Mesendoderm (in vitro differentiated cells): ENCODE results near the gene HABP4.

Experiments used
- DNase-seq: peaks from one replicate; pipeline ENCODE4 v3.0.0; 2013
- H2AK5ac ChIP-seq: 2 replicates; pipeline ENCODE4 v1.6.1; 2013; ENCODE audit warnings: low read length, inconsistent platforms
- H2BK120ac ChIP-seq: 2 replicates; pipeline ENCODE4 v1.6.1; 2013; ENCODE audit warnings: low read depth, mild to moderate bottlenecking, low read length, moderate library complexity, mixed read lengths
- H2BK15ac ChIP-seq: replicated peaks from 2 replicates; pipeline ENCODE4 v1.6.1; 2013; ENCODE audit warnings: low read depth, mild to moderate bottlenecking, moderate library complexity
- H2BK5ac ChIP-seq: 2 replicates; pipeline ENCODE4 v1.6.1; 2013; ENCODE audit warnings: low read length, inconsistent platforms
- H3K18ac ChIP-seq: 2 replicates; pipeline ENCODE4 v1.6.1; 2013; ENCODE audit warnings: mild to moderate bottlenecking, low read length, mixed read lengths
- H3K23ac ChIP-seq: one replicate; pipeline ENCODE4 v1.6.1; 2013; ENCODE audit warnings: low read length
- H3K27ac ChIP-seq: 2 replicates; pipeline ENCODE4 v1.5.1; 2013; ENCODE audit warnings: low read depth, mild to moderate bottlenecking, inconsistent platforms, low read length, moderate library complexity
- H3K27me3 ChIP-seq: 2 replicates; pipeline ENCODE4 v1.6.1; 2013; ENCODE audit warnings: low read length, control low read depth, mild to moderate bottlenecking, inconsistent platforms; ENCODE audit not compliant: insufficient read depth, poor library complexity
- H3K36me3 ChIP-seq: 2 replicates; pipeline ENCODE4 v1.6.1; 2013; ENCODE audit warnings: low read length, inconsistent platforms; ENCODE audit not compliant: control insufficient read depth, insufficient read depth
- H3K4ac ChIP-seq: one replicate; pipeline ENCODE4 v1.6.1; 2013; ENCODE audit warnings: low read depth, mild to moderate bottlenecking, low read length, moderate library complexity
- H3K4me1 ChIP-seq: 2 replicates; pipeline ENCODE4 v1.6.1; 2013; ENCODE audit warnings: low read depth, low read length, inconsistent platforms; ENCODE audit not compliant: control insufficient read depth
- H3K4me2 ChIP-seq: 2 replicates; pipeline ENCODE4 v1.6.1; 2013; ENCODE audit warnings: low read length
- H3K4me3 ChIP-seq: 2 replicates; pipeline ENCODE4 v1.5.1; 2013; ENCODE audit warnings: mild to moderate bottlenecking, low read length
- H3K56ac ChIP-seq: one replicate; pipeline ENCODE4 v1.6.1; 2013; ENCODE audit warnings: low read length
- H3K79me1 ChIP-seq: 2 replicates; pipeline ENCODE4 v1.6.1; 2013; ENCODE audit warnings: low read length, inconsistent platforms
- H3K79me2 ChIP-seq: 2 replicates; pipeline ENCODE4 v1.6.1; 2013; ENCODE audit warnings: mild to moderate bottlenecking, low read length; ENCODE audit not compliant: control insufficient read depth, insufficient read depth
- H3K9ac ChIP-seq: 2 replicates; pipeline ENCODE4 v1.6.1; 2013; ENCODE audit warnings: low read length, inconsistent platforms
- H4K5ac ChIP-seq: one replicate; pipeline ENCODE4 v1.6.1; 2013; ENCODE audit warnings: low read length
- H4K8ac ChIP-seq: one replicate; pipeline ENCODE4 v1.6.1; 2013; ENCODE audit warnings: low read depth, mild to moderate bottlenecking, control low read depth, low read length, moderate library complexity
- WGBS: extraction: QIAGEN DNeasy Blood & Tissue Kit; methylation state at CpG from one replicate; pipeline ENCODE4 v1.1.7; 2013; ENCODE audit warnings: low lambda C conversion rate, missing lambda C conversion rate; ENCODE audit not compliant: insufficient coverage; ENCODE audit errors: extremely low coverage; 5-methylcytosine and 5-hydroxymethylcytosine counted together

The HABP4 gene

DNA sequence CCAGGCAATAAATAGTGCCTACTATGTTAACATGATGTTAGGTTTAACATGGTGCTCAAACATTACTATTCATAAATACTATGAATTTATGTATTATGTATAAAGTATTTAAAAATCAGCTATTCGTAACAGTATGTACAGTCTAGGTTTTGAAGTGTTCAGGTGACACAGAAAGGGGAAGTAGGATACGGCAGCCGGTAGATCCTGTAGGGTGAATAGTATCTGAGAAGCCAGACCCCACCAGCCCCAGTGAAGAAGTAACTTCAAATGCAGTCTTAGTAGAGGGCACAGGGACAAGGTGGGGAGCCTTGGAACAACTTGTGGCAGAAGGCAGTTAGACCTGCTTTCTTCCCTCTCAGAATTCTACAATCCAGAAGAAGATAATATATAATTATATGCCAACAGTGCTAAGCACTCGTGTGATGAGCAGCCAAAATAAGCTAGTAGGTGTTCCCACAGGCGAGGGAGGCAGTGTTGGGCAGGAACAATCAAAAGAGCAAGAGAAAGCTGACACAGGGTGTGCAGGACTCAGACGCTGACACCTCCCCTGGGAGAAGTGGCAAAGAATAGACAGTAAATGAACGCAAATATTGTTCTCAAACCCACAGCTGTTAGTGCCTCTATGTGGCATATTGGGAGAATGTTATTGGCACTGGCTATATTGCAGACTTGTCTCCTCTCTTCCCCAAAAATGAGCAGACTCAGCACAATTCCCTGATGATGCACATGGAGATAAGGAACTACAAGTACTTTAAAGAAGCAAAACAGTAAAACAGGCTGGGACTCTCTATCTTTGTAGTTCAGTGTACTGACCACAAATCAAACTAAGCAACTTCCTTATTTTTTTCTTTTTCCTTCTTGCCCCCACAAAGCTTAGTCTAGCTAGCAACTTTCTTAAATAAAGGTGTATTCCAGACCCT, 36.4 kb upstream of the HABP4 start:
- Histone ChIP-seq H3K79me1 (peaks cover 9% of the 10 kb centered on the region), H2BK15ac (no peak overlapping the region), H2AK5ac (no peak overlapping the region), H4K8ac (no peak overlapping the region), H3K36me3 (peaks cover 2% of the 10 kb centered on the region), H3K56ac (no peak overlapping the region), H2BK5ac (no peak overlapping the region), H3K4me2 (no peak overlapping the region), H3K9ac (no peak overlapping the region), H3K4me3 (no peak overlapping the region), H3K23ac (no peak overlapping the region), H3K27me3 (no peaks in the 10 kb centered on the region), H2BK120ac (no peak overlapping the region), H3K79me2 (peaks cover 55% of the 10 kb centered on the region), H3K4me1 (no peaks in the 10 kb centered on the region), H3K18ac (no peak overlapping the region), H3K27ac (no peak overlapping the region), H4K5ac (no peak overlapping the region), H3K4ac (no peak overlapping the region)
- DNase-seq: no peak
- no CpG with 5 or more reads among the region's 7 CpGs for WGBS

DNA sequence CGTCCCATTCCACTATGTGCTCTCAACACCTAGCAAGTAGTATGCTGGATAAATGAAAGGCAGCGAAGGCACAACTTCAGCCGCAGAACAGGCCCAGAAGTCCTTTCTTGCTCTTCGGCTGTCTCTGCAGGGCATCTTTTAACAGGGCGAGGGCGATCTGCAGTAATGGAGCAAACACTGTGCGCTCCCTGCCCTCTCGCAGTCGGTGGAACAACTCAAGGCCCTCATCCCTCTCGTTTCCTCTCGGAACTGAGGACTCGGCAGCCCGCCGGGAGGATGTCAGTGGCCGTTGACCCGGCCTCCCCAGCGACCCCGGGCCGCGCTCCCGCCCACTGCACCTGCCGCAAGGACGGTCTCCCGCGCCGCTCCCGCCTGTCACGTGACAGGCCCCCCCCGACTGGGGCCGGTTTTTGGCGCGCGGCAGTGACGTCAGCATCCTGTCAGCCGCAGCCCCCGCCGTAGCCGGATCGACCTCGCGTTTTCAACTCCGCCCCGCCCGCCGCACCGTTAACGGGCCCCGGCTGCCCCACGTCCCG, 32.9 kb upstream of the HABP4 start:
- H3K4me2 ChIP-seq: peak overlapping the region; percentile 70
- H3K9ac ChIP-seq: peak overlapping the region; percentile 77
- peak overlapping the region; percentile 42 for H3K18ac ChIP-seq
- H3K56ac ChIP-seq: peak overlapping the region; percentile 51
- H3K4ac ChIP-seq: no peak overlapping the region
- no peak overlapping the region for H3K27ac ChIP-seq
- H3K79me2 ChIP-seq: peaks cover 36% of the 10 kb centered on the region
- no peak overlapping the region for H4K5ac ChIP-seq
- H3K36me3 ChIP-seq: no peaks in the 10 kb centered on the region
- no peak overlapping the region for H2BK120ac ChIP-seq
- no peak overlapping the region for H2AK5ac ChIP-seq
- no peak overlapping the region for H4K8ac ChIP-seq
- no peak overlapping the region for H3K23ac ChIP-seq
- no peaks in the 10 kb centered on the region for H3K4me1 ChIP-seq
- peak overlapping the region; percentile 90 for H3K4me3 ChIP-seq
- no peak overlapping the region for H2BK5ac ChIP-seq
- WGBS: no CpG with 5 or more reads among the region's 50 CpGs
- peaks cover 3% of the 10 kb centered on the region for H3K79me1 ChIP-seq
- H3K27me3 ChIP-seq: no peaks in the 10 kb centered on the region
- peak; percentile 90 for DNase-seq
- no peak overlapping the region for H2BK15ac ChIP-seq

DNA sequence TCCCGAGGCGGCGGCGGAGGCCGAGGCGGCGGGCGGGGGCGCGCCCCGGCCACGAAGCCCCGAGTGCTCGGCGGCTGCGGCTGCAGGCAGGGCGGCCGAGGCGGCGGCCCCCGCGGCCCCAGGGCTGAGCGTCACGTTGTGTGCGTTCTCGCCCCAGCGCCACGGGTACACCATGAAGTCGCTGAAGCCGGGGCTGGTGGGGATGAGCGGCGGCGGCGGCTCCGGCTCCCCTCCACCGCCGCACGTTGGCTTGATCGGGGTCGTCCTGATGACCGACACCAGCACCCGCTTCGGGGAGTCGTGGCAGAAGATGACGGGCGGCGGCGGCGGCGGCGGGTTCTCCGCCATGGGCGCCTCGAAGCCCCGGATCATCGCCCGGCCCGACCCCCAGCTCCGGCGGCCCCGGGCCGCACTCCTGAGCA, 32.3 kb upstream of the HABP4 start:
- Histone ChIP-seq H3K18ac (peak overlapping the region; percentile 42), H3K27me3 (no peaks in the 10 kb centered on the region), H4K8ac (no peak overlapping the region), H3K9ac (peak overlapping the region; percentile 96), H4K5ac (no peak overlapping the region), H3K36me3 (no peaks in the 10 kb centered on the region), H3K4ac (peak overlapping the region; percentile 65), H3K27ac (peak overlapping the region; percentile 80), H3K4me3 (peak overlapping the region; percentile 86), H3K23ac (no peak overlapping the region), H3K4me1 (no peaks in the 10 kb centered on the region), H2BK15ac (no peak overlapping the region), H3K79me1 (peaks cover 3% of the 10 kb centered on the region), H2BK120ac (no peak overlapping the region), H3K4me2 (peak overlapping the region; percentile 93), H2BK5ac (no peak overlapping the region), H3K56ac (peak overlapping the region; percentile 93), H3K79me2 (peaks cover 34% of the 10 kb centered on the region), H2AK5ac (no peak overlapping the region)
- no peak for DNase-seq
- no CpG with 5 or more reads among the region's 62 CpGs for WGBS

DNA sequence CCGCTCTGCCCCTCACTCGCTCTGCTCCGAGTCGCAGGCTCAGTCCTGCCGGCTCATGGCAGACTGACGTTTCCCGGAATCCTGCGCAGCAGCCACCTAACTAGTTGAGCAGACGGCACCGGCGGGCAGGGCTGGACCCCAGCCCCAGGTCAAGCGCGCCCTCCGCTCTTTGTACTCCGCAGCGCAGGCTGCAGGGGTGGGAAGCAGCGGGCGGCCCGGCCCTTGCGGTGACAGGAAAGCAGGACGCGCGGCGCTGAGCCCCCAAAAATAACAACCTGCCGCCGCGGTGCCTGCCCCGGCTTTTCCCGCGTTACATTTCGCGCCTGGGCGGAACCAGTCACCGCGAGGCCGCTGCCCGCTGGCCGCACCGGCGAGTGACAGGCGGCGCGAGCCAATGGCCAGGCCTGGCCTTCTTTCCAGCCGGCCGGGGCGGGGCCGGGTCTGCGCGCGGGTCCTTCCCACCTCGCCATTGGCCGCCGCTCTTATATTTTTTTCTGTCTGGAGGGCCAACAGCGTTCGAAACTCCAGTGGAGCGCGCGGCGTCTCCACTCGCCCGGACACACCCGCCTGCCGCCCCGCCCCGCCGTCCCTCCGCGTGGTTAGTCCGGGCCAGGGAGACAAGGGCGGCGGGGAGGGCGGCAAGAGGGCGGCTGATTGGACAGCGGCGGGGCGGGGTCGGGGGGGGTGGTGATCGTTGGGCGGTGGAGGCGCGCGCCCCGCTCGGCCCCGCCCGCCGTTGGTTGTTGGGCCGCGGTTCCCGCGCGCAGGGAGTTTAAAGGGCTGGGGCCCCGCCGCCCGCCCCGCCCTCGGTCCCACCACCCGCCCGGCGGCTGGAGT, 31.7 kb upstream of the HABP4 start, which contains the start of gene ZNF367:
ZNF367 (minus strand) TSS at position 288 of the 837 bp plus-strand sequence. CDS start 338 bp downstream, outside the sequence.
- no CpG with 5 or more reads among the region's 100 CpGs for WGBS
- no peak within 1 kb of the TSS for H2AK5ac ChIP-seq
- no peak within 1 kb of the TSS for H4K5ac ChIP-seq
- H2BK120ac ChIP-seq: peak within 1 kb of the TSS; percentile 35
- H3K4ac ChIP-seq: peak within 1 kb of the TSS; percentile 86
- no peaks in the 10 kb centered on the region for H3K36me3 ChIP-seq
- peaks cover 29% of the 10 kb centered on the region for H3K79me2 ChIP-seq
- peak within 1 kb of the TSS; percentile 98 for H3K56ac ChIP-seq
- peak within 1 kb of the TSS; percentile 100 for H3K27ac ChIP-seq
- H3K23ac ChIP-seq: no peak within 1 kb of the TSS
- no peak within 1 kb of the TSS for H2BK15ac ChIP-seq
- no peaks in the 10 kb centered on the region for H3K27me3 ChIP-seq
- H2BK5ac ChIP-seq: peak within 1 kb of the TSS; percentile 96
- H3K4me2 ChIP-seq: peak within 1 kb of the TSS; percentile 93
- H4K8ac ChIP-seq: peak within 1 kb of the TSS; percentile 65
- peak within 1 kb of the TSS; percentile 96 for H3K18ac ChIP-seq
- DNase-seq: peak; percentile 99
- H3K9ac ChIP-seq: peak within 1 kb of the TSS; percentile 96
- no peaks in the 10 kb centered on the region for H3K4me1 ChIP-seq
- H3K4me3 ChIP-seq: peak within 1 kb of the TSS; percentile 90
- H3K79me1 ChIP-seq: peaks cover 3% of the 10 kb centered on the region

DNA sequence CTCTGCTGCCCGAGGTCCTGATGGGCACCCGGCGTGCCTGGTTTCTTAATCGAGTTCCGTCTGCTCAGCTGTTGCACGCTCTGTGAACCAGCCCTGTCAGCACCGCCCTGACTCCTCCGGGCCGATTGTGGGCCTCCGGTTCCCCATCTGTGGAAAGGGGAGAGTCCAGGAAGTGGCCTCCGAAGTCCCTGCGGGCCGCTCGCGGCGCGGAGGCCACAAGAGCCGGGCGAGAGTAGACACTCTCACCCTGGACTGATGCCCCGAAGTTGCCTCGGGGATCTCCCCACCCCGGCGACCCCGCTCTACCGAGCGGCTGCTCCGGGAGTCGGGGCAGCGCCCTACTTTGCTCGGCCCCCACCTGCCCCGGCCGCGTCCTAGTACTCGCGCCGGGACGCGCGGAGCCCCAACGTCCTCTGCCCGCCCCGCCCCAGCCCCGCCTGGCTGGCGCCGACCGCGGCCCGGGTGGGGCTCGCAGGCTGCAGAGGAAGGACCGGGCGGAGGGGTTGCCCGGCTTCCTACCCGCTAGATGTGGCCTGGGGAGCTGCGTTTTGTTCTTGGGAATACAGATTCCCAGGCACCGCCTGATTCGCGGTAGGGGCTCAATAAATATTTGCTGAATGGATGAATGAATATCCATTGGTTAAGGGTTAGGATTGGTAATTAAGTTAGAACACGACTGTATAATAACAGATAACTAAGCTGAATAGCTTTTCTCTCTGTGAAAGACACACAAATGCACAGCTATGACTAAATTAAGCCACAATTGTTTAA, 30.9 kb upstream of the HABP4 start:
- no peaks in the 10 kb centered on the region for H3K27me3 ChIP-seq
- peak overlapping the region; percentile 86 for H3K4ac ChIP-seq
- peak overlapping the region; percentile 98 for H3K56ac ChIP-seq
- H3K27ac ChIP-seq: peak overlapping the region; percentile 100
- H3K9ac ChIP-seq: peak overlapping the region; percentile 95
- peak overlapping the region; percentile 96 for H3K18ac ChIP-seq
- DNase-seq: peak; percentile 85
- no peaks in the 10 kb centered on the region for H3K36me3 ChIP-seq
- no peak overlapping the region for H2AK5ac ChIP-seq
- peaks cover 22% of the 10 kb centered on the region for H3K79me2 ChIP-seq
- peaks cover 3% of the 10 kb centered on the region for H3K4me1 ChIP-seq
- no peak overlapping the region for H2BK15ac ChIP-seq
- H2BK5ac ChIP-seq: peak overlapping the region; percentile 96
- peak overlapping the region; percentile 77 for H3K4me3 ChIP-seq
- H2BK120ac ChIP-seq: peak overlapping the region; percentile 35
- H4K5ac ChIP-seq: no peak overlapping the region
- peak overlapping the region; percentile 65 for H4K8ac ChIP-seq
- WGBS: no CpG with 5 or more reads among the region's 58 CpGs
- no peak overlapping the region for H3K23ac ChIP-seq
- H3K4me2 ChIP-seq: peak overlapping the region; percentile 92
- H3K79me1 ChIP-seq: peaks cover 3% of the 10 kb centered on the region
